ENCODE results near the gene SULT2A1.
"Not testable (repeated sequence)": the region's sequence is repeated elsewhere in the genome, so short reads cannot be mapped to it uniquely, and the experiment has no call there.

Gene SULT2A1

GRCh38 chr19:47895165-47895782 is 9.2 kb upstream of the SULT2A1 start:
- Histone ChIP-seq H3K4me1 (ENCODE audit: control insufficient read depth in 1 of 2, insufficient read depth in 2 of 2, low read length in 2 of 2) (peaks cover 6 to 8% of the 10 kb centered on the region in 2 donors), H3K9me3 (ENCODE audit: control insufficient read depth in 1 of 2, low read length in 2 of 2) (peaks cover 0 to 2% of the 10 kb centered on the region in 2 donors), H3K36me3 (ENCODE audit: control insufficient read depth in 1 of 2, insufficient read depth in 2 of 2, low read length in 2 of 2) (no peaks in the 10 kb centered on the region), H3K27ac (ENCODE audit: low read depth, low read length) (no peak overlapping the region), H3K4me3 (ENCODE audit: low read depth in 1 of 2, low read length in 2 of 2) (no peak overlapping the region), H3K27me3 (ENCODE audit: control insufficient read depth in 1 of 2, insufficient read depth in 2 of 2, low read length in 2 of 2) (no peaks in the 10 kb centered on the region), H3K9ac (ENCODE audit: low read depth in 1 of 2, low read length in 2 of 2) (no peak overlapping the region)

GRCh38 chr19:47891923-47892666 is 6.0 kb upstream of the SULT2A1 start:
- Histone ChIP-seq H3K9ac (ENCODE audit: low read depth in 1 of 2, low read length in 2 of 2) (no peak overlapping the region), H3K27ac (ENCODE audit: low read depth, low read length) (no peak overlapping the region), H3K4me1 (ENCODE audit: control insufficient read depth in 1 of 2, insufficient read depth in 2 of 2, low read length in 2 of 2) (peaks cover 6 to 8% of the 10 kb centered on the region in 2 donors), H3K4me3 (ENCODE audit: low read depth in 1 of 2, low read length in 2 of 2) (no peak overlapping the region), H3K9me3 (ENCODE audit: control insufficient read depth in 1 of 2, low read length in 2 of 2) (peaks cover 0 to 2% of the 10 kb centered on the region in 2 donors), H3K27me3 (ENCODE audit: control insufficient read depth in 1 of 2, insufficient read depth in 2 of 2, low read length in 2 of 2) (no peaks in the 10 kb centered on the region), H3K36me3 (ENCODE audit: control insufficient read depth in 1 of 2, insufficient read depth in 2 of 2, low read length in 2 of 2) (no peaks in the 10 kb centered on the region)

GRCh38 chr19:47891622-47891922 is 5.5 kb upstream of the SULT2A1 start:
- Histone ChIP-seq H3K27ac (ENCODE audit: low read depth, low read length) (peak overlapping the region; percentile 13), H3K4me3 (ENCODE audit: low read depth in 1 of 2, low read length in 2 of 2) (no peak overlapping the region), H3K4me1 (ENCODE audit: control insufficient read depth in 1 of 2, insufficient read depth in 2 of 2, low read length in 2 of 2) (peaks cover 3 to 8% of the 10 kb centered on the region in 2 donors), H3K27me3 (ENCODE audit: control insufficient read depth in 1 of 2, insufficient read depth in 2 of 2, low read length in 2 of 2) (no peaks in the 10 kb centered on the region), H3K36me3 (ENCODE audit: control insufficient read depth in 1 of 2, insufficient read depth in 2 of 2, low read length in 2 of 2) (no peaks in the 10 kb centered on the region), H3K9ac (ENCODE audit: low read depth in 1 of 2, low read length in 2 of 2) (no peak overlapping the region), H3K9me3 (ENCODE audit: control insufficient read depth in 1 of 2, low read length in 2 of 2) (peaks cover 0 to 2% of the 10 kb centered on the region in 2 donors)

- Histone ChIP-seq H3K9me3 (ENCODE audit: control insufficient read depth in 1 of 2, low read length in 2 of 2) (peaks cover 0 to 2% of the 10 kb centered on the region in 2 donors), H3K27me3 (ENCODE audit: control insufficient read depth in 1 of 2, insufficient read depth in 2 of 2, low read length in 2 of 2) (no peaks in the 10 kb centered on the region), H3K36me3 (ENCODE audit: control insufficient read depth in 1 of 2, insufficient read depth in 2 of 2, low read length in 2 of 2) (no peaks in the 10 kb centered on the region), H3K27ac (ENCODE audit: low read depth, low read length) (peak overlapping the region; percentile 13), H3K4me1 (ENCODE audit: control insufficient read depth in 1 of 2, insufficient read depth in 2 of 2, low read length in 2 of 2) (peaks cover 0 to 10% of the 10 kb centered on the region in 2 donors), H3K9ac (ENCODE audit: low read depth in 1 of 2, low read length in 2 of 2) (no peak overlapping the region), H3K4me3 (ENCODE audit: low read depth in 1 of 2, low read length in 2 of 2) (no peak overlapping the region)
Observed at GRCh38 chr19:47890865-47891621, 4.9 kb upstream of the SULT2A1 start.

DNA sequence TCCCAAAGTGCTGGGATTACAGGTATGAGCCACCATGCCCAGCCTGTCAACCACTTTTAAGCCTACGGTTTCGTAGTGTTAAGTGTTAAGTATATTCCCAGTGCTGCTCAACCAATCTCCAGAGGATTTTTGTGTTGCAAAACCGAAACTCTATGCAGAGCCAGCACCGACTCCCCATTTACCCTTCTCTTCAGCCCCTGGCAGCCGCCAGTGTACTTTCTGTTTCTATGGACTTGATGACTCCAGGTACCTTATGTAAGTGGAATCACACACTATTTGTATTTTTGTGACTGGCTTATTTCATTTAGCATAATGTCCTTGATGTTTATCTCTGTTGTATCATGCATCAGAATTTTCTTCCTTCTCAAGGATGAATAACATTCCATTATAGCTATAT is 1.1 kb downstream of the SULT2A1 start:
- peaks cover 0 to 4% of the 10 kb centered on the region in 2 donors for H3K36me3 ChIP-seq (ENCODE audit: control insufficient read depth in 1 of 2, insufficient read depth in 2 of 2, low read length in 2 of 2)
- H3K4me1 ChIP-seq (ENCODE audit: control insufficient read depth in 1 of 2, insufficient read depth in 2 of 2, low read length in 2 of 2), result peaks cover 0 to 6% of the 10 kb centered on the region in 2 donors
- H3K27me3 ChIP-seq (ENCODE audit: control insufficient read depth in 1 of 2, insufficient read depth in 2 of 2, low read length in 2 of 2), result no peaks in the 10 kb centered on the region
- peak overlapping the region; percentile 36 to 48 for H3K4me3 ChIP-seq (ENCODE audit: low read depth in 1 of 2, low read length in 2 of 2)
- H3K9ac ChIP-seq (ENCODE audit: low read depth in 1 of 2, low read length in 2 of 2), result peak overlapping the region in 1 of 2 donors; percentile 40
- H3K9me3 ChIP-seq (ENCODE audit: control insufficient read depth in 1 of 2, low read length in 2 of 2), result no peaks in the 10 kb centered on the region
- H3K27ac ChIP-seq (ENCODE audit: low read depth, low read length), result no peak overlapping the region

- H3K9ac ChIP-seq (ENCODE audit: low read depth in 1 of 2, low read length in 2 of 2), result no peak overlapping the region
- H3K36me3 ChIP-seq (ENCODE audit: control insufficient read depth in 1 of 2, insufficient read depth in 2 of 2, low read length in 2 of 2), result peaks cover 0 to 4% of the 10 kb centered on the region in 2 donors
- no peak overlapping the region for H3K27ac ChIP-seq (ENCODE audit: low read depth, low read length)
- H3K9me3 ChIP-seq (ENCODE audit: control insufficient read depth in 1 of 2, low read length in 2 of 2), result no peaks in the 10 kb centered on the region
- H3K4me1 ChIP-seq (ENCODE audit: control insufficient read depth in 1 of 2, insufficient read depth in 2 of 2, low read length in 2 of 2), result peaks cover 0 to 6% of the 10 kb centered on the region in 2 donors
- H3K27me3 ChIP-seq (ENCODE audit: control insufficient read depth in 1 of 2, insufficient read depth in 2 of 2, low read length in 2 of 2), result no peaks in the 10 kb centered on the region
- no peak overlapping the region for H3K4me3 ChIP-seq (ENCODE audit: low read depth in 1 of 2, low read length in 2 of 2)
Observed at GRCh38 chr19:47882890-47883289, 3.2 kb downstream of the SULT2A1 start.

GRCh38 chr19:47881757-47882156 is 4.4 kb downstream of the SULT2A1 start:
- Histone ChIP-seq H3K4me1 (ENCODE audit: control insufficient read depth in 1 of 2, insufficient read depth in 2 of 2, low read length in 2 of 2) (peaks cover 0 to 6% of the 10 kb centered on the region in 2 donors), H3K27me3 (ENCODE audit: control insufficient read depth in 1 of 2, insufficient read depth in 2 of 2, low read length in 2 of 2) (no peaks in the 10 kb centered on the region), H3K36me3 (ENCODE audit: control insufficient read depth in 1 of 2, insufficient read depth in 2 of 2, low read length in 2 of 2) (peaks cover 0 to 4% of the 10 kb centered on the region in 2 donors), H3K27ac (ENCODE audit: low read depth, low read length) (no peak overlapping the region), H3K4me3 (ENCODE audit: low read depth in 1 of 2, low read length in 2 of 2) (no peak overlapping the region), H3K9me3 (ENCODE audit: control insufficient read depth in 1 of 2, low read length in 2 of 2) (no peaks in the 10 kb centered on the region), H3K9ac (ENCODE audit: low read depth in 1 of 2, low read length in 2 of 2) (no peak overlapping the region)

DNA sequence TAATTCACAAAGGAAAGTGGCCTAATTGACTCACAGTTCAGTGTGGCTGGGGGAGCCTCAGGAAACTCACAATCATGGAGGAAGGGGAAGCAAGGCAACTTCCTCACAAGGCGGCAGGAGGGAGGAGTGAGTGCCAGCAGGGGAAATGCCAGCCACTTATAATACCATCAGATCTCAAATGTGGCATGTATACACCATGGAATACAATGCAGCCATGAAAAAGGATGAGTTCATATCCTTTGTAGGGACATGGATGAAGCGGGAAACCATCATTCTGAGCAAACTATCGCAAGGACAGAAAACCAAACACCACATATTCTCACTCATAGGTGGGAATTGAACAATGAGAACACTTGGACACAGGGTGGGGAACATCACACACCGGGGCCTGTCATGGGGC is 6.7 kb downstream of the SULT2A1 start:
- not testable (repeated sequence) for H3K4me1 ChIP-seq (ENCODE audit: control insufficient read depth in 1 of 2, insufficient read depth in 2 of 2, low read length in 2 of 2); H3K9me3 ChIP-seq (ENCODE audit: control insufficient read depth in 1 of 2, low read length in 2 of 2); H3K36me3 ChIP-seq (ENCODE audit: control insufficient read depth in 1 of 2, insufficient read depth in 2 of 2, low read length in 2 of 2); H3K4me3 ChIP-seq (ENCODE audit: low read depth in 1 of 2, low read length in 2 of 2); H3K27ac ChIP-seq (ENCODE audit: low read depth, low read length); H3K27me3 ChIP-seq (ENCODE audit: control insufficient read depth in 1 of 2, insufficient read depth in 2 of 2, low read length in 2 of 2); H3K9ac ChIP-seq (ENCODE audit: low read depth in 1 of 2, low read length in 2 of 2)

DNA sequence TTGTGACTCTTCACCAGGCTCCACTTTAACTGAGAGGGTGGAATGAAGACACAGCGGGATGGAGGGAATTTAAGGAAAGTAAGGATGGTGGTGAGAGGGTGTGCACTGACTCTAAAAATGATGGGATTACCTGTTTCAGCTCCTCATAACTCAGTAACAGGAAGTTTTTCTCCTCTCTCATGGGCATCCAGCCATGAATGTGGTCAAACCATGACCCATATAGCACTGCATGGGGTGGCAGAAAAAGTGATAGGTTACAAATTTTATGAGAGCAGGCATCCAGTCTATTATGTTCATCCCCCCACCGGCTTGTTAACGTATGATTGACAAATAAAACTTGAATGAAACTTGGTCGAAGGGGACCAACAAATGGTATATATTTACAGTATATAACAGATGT is 7.2 kb downstream of the SULT2A1 start:
- Histone ChIP-seq H3K4me3 (ENCODE audit: low read depth in 1 of 2, low read length in 2 of 2) (no peak overlapping the region), H3K36me3 (ENCODE audit: control insufficient read depth in 1 of 2, insufficient read depth in 2 of 2, low read length in 2 of 2) (peaks cover 0 to 4% of the 10 kb centered on the region in 2 donors), H3K9ac (ENCODE audit: low read depth in 1 of 2, low read length in 2 of 2) (no peak overlapping the region), H3K4me1 (ENCODE audit: control insufficient read depth in 1 of 2, insufficient read depth in 2 of 2, low read length in 2 of 2) (no peaks in the 10 kb centered on the region), H3K27ac (ENCODE audit: low read depth, low read length) (no peak overlapping the region), H3K9me3 (ENCODE audit: control insufficient read depth in 1 of 2, low read length in 2 of 2) (no peaks in the 10 kb centered on the region), H3K27me3 (ENCODE audit: control insufficient read depth in 1 of 2, insufficient read depth in 2 of 2, low read length in 2 of 2) (no peaks in the 10 kb centered on the region)

GRCh38 chr19:47865166-47865565 is 20.9 kb downstream of the SULT2A1 start:
- no peak overlapping the region for H3K4me3 ChIP-seq (ENCODE audit: low read depth in 1 of 2, low read length in 2 of 2)
- no peaks in the 10 kb centered on the region for H3K27me3 ChIP-seq (ENCODE audit: control insufficient read depth in 1 of 2, insufficient read depth in 2 of 2, low read length in 2 of 2)
- no peak overlapping the region for H3K27ac ChIP-seq (ENCODE audit: low read depth, low read length)
- H3K4me1 ChIP-seq (ENCODE audit: control insufficient read depth in 1 of 2, insufficient read depth in 2 of 2, low read length in 2 of 2), result no peaks in the 10 kb centered on the region
- H3K9me3 ChIP-seq (ENCODE audit: control insufficient read depth in 1 of 2, low read length in 2 of 2), result no peaks in the 10 kb centered on the region
- H3K36me3 ChIP-seq (ENCODE audit: control insufficient read depth in 1 of 2, insufficient read depth in 2 of 2, low read length in 2 of 2), result no peaks in the 10 kb centered on the region
- no peak overlapping the region for H3K9ac ChIP-seq (ENCODE audit: low read depth in 1 of 2, low read length in 2 of 2)
